HEK293 (cell line): ENCODE data around the gene FRMD3.

ENCODE experiments used
- CTCF ChIA-PET: fragments of 350-600 bp; formaldehyde crosslinking; extraction: SDS; loops from one replicate; lab custom pipeline; 2021; ENCODE audit warnings: antibody characterized with exemption; lab: Yijun Ruan, JAX
- POLR2A ChIA-PET: fragments of 300-600 bp; formaldehyde crosslinking; extraction: SDS; loops from one replicate; lab custom pipeline; 2020; ENCODE audit warnings: antibody characterized with exemption, inconsistent platforms; lab: Yijun Ruan, JAX
- H3K27ac ChIP-seq: fragments of 200-500 bp; sonication (Bioruptor generic); 2 replicates; pipeline ENCODE4 v1.5.1; 2014; ENCODE audit warnings: low read depth, low read length, control low read depth, inconsistent platforms; ENCODE audit errors: extremely low read depth
- H3K36me3 ChIP-seq, 2 experiments: fragments of 200-500 bp in 1 of 2; sonication (Bioruptor generic) in 1 of 2; 1 replicate in 1 of 2; 2 replicates in 1 of 2; pipeline ENCODE4 v1.5.1; 2014 to 2017; ENCODE audit warnings: inconsistent platforms in 2 of 2, low read length in 2 of 2; ENCODE audit not compliant: control insufficient read depth in 2 of 2, insufficient read depth in 1 of 2
- H3K4me1 ChIP-seq: fragments of 200-500 bp; sonication (Bioruptor generic); 2 replicates; pipeline ENCODE4 v1.5.1; 2014; ENCODE audit warnings: mild to moderate bottlenecking, low read length, inconsistent platforms; ENCODE audit not compliant: control insufficient read depth, insufficient read depth
- H3K4me3 ChIP-seq: 2 replicates; pipeline ENCODE4 v1.5.1; 2011; ENCODE audit warnings: low read depth, mild to moderate bottlenecking, control low read depth, low read length, moderate library complexity
- H3K9me3 ChIP-seq: fragments of 200-500 bp; sonication (Bioruptor generic); 2 replicates; pipeline ENCODE4 v1.5.1; 2014; ENCODE audit warnings: low read depth, low read length, inconsistent platforms; ENCODE audit not compliant: control insufficient read depth, insufficient read depth
- HOXA7 ChIP-seq: sonication (generic); formaldehyde crosslinking; IDR thresholded peaks from 2 replicates; pipeline ENCODE4 v1.8.1; 2022; ENCODE audit warnings: missing genetic modification reagents, borderline replicate concordance
- OVOL3 ChIP-seq: fragments of 450-650 bp; formaldehyde crosslinking; IDR thresholded peaks from 2 replicates; pipeline ENCODE4 v1.5.1; 2016; ENCODE audit warnings: missing biosample characterization, missing genetic modification characterization
- RBAK ChIP-seq: fragments of 450-650 bp; formaldehyde crosslinking; IDR thresholded peaks from 2 replicates; pipeline ENCODE4 v1.5.1; 2016; ENCODE audit warnings: missing biosample characterization, missing genetic modification characterization
- SCRT2 ChIP-seq: fragments of 450-650 bp; formaldehyde crosslinking; IDR thresholded peaks from 2 replicates; pipeline ENCODE4 v1.5.1; 2016; ENCODE audit warnings: missing biosample characterization, missing genetic modification characterization
- ZNF335 ChIP-seq: fragments of 450-650 bp; formaldehyde crosslinking; conservative IDR thresholded peaks from 2 replicates; pipeline ENCODE4 v1.5.1; 2016; ENCODE audit warnings: missing biosample characterization, missing genetic modification characterization
- ZNF341 ChIP-seq: fragments of 450-650 bp; formaldehyde crosslinking; IDR thresholded peaks from 2 replicates; pipeline ENCODE4; 2016; ENCODE audit warnings: low read depth, missing biosample characterization, missing genetic modification characterization
- ZNF423 ChIP-seq: fragments of 450-650 bp; formaldehyde crosslinking; IDR thresholded peaks from 2 replicates; pipeline ENCODE4 v1.5.1; 2016; ENCODE audit warnings: missing biosample characterization, missing genetic modification characterization
- ZNF48 ChIP-seq: fragments of 450-650 bp; formaldehyde crosslinking; IDR thresholded peaks from 2 replicates; pipeline ENCODE4 v1.5.1; 2016; ENCODE audit warnings: missing biosample characterization, missing genetic modification characterization
- ZNF544 ChIP-seq: fragments of 450-650 bp; formaldehyde crosslinking; IDR thresholded peaks from 2 replicates; pipeline ENCODE4 v1.5.0; 2017; ENCODE audit warnings: missing biosample characterization, missing genetic modification characterization
- ZNF549 ChIP-seq: fragments of 450-650 bp; IDR thresholded peaks from 2 replicates; pipeline ENCODE4 v1.5.1; 2018; ENCODE audit warnings: missing biosample characterization, missing genetic modification characterization, mild to moderate bottlenecking, inconsistent platforms, moderate library complexity
- ZNF596 ChIP-seq: fragments of 450-650 bp; IDR thresholded peaks from 2 replicates; pipeline ENCODE4 v1.5.0; 2018; ENCODE audit warnings: missing biosample characterization, mild to moderate bottlenecking, missing genetic modification characterization, moderate library complexity
- ZNF621 ChIP-seq: fragments of 450-650 bp; formaldehyde crosslinking; IDR thresholded peaks from 2 replicates; pipeline ENCODE4 v1.5.1; 2017; ENCODE audit warnings: missing biosample characterization, missing genetic modification characterization
- ZNF677 ChIP-seq: fragments of 450-650 bp; IDR thresholded peaks from 2 replicates; pipeline ENCODE4 v1.5.0; 2018; ENCODE audit warnings: missing biosample characterization, mild to moderate bottlenecking, missing genetic modification characterization, moderate library complexity
- ZSCAN30 ChIP-seq: fragments of 450-650 bp; IDR thresholded peaks from 2 replicates; pipeline ENCODE4 v1.5.1; 2018; ENCODE audit warnings: missing biosample characterization, mild to moderate bottlenecking, missing genetic modification characterization, moderate library complexity
- TF ChIP-seq, protein P1 (sequence below): fragments of 450-650 bp; formaldehyde crosslinking; IDR thresholded peaks from 2 replicates; pipeline ENCODE4 v1.5.1; 2016; ENCODE audit warnings: missing biosample characterization, missing genetic modification characterization
- TF ChIP-seq, protein P2 (sequence below): fragments of 450-650 bp; formaldehyde crosslinking; IDR thresholded peaks from 2 replicates; pipeline ENCODE4 v1.5.1; 2016; ENCODE audit warnings: missing biosample characterization, missing genetic modification characterization
- TF ChIP-seq, protein P3 (sequence below): sonication (generic); formaldehyde crosslinking; IDR thresholded peaks from 2 replicates; pipeline ENCODE4 v1.8.1; 2022; ENCODE audit warnings: mild to moderate bottlenecking, moderate library complexity, missing genetic modification reagents

Gene FRMD3

DNA sequence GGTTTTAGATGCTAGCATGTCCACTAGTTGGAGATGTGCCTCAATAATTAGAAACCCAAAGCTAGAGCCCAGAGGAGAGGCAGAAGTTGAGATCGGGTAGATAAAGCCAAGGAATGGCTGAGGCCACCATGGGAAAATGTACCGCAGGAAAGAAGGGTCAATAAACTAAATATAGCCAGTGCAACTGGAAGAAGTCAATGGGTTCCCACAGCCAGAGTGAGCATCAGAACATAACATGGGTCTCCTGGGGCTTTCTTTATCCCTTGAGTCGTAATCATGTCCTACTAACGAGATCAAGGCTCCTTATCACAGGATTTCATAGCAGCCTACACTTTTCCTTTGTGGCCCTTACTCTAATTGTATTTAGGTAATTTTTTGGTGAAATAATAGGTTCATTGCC lies 61.7 kb downstream of the FRMD3 start:
- no peak for TF ChIP-seq ZNF341 (tag by site-specific recombination)
- TF ChIP-seq, all 188 proteins: peak for 0

DNA sequence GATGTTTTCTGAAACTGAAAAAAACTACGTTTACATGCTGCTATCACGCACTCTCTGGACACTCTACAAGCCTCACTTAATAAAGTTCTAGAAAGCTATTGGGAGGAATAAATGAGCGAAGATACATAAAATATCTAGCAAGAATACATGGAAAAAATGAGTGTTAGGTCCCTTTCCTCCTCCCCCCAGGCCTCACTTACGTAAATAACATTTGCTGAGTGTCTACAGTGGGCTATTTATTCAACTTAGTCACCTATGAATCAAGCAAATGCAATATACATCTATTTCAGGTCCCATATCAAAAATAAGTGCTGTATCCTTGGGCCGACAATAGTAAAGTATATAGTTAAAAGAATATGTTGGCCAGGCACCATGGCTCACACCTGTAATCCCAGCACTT lies 62.5 kb downstream of the FRMD3 start:
- Histone ChIP-seq H3K36me3 (no peaks in the 10 kb centered on the region), H3K9me3 (no peaks in the 10 kb centered on the region), H3K4me1 (no peaks in the 10 kb centered on the region), H3K27ac (no peak overlapping the region), H3K4me3 (no peak overlapping the region)
- CTCF ChIA-PET = interaction anchor here (1.4 kb wide), 1 partner anchor 141 kb away, joined by 3 read pairs; no protein-coding TSS in a partner anchor
- POLR2A ChIA-PET = no interaction called here
- TF ChIP-seq HOXA7 (CRISPR knock-in tag) = no peak
- no peak for TF ChIP-seq ZNF596

More for the DNA sequence above, 61.7 kb downstream of the FRMD3 start:
- POLR2A ChIA-PET = no interaction called here
- CTCF ChIA-PET = interaction anchor here (1.4 kb wide), 1 partner anchor 142 kb away, joined by 3 read pairs; no protein-coding TSS in a partner anchor
- Histone ChIP-seq H3K9me3 (no peaks in the 10 kb centered on the region), H3K27ac (no peak overlapping the region), H3K4me1 (no peaks in the 10 kb centered on the region), H3K36me3 (no peaks in the 10 kb centered on the region), H3K4me3 (no peak overlapping the region)

DNA sequence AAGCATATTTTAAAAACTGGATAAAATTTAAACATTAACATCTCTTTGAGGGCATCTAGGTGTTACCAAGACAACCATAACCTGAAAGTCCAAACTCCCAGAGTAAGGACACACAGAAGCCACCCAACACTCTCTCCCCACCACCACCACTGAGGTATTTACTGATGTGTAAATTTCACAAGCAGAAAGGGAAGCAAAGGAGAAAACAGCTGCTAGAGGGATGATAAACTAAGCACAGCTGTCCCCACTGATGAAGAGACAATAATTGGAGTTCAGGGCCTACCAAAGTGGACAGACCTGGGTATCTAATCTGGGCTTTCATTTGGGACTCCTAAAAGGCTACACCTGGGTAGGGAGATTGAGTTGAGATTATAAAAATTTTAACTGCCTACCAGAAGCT lies 63.6 kb downstream of the FRMD3 start:
- H3K36me3 ChIP-seq = no peaks in the 10 kb centered on the region
- POLR2A ChIA-PET = no interaction called here
- CTCF ChIA-PET = no interaction called here
- no peak overlapping the region for H3K4me3 ChIP-seq
- H3K4me1 ChIP-seq = no peaks in the 10 kb centered on the region
- H3K27ac ChIP-seq = no peak overlapping the region
- TF ChIP-seq ZNF48 (tag by site-specific recombination) = no peak
- no peak for TF ChIP-seq ZNF544 (tag by site-specific recombination)
- no peak for TF ChIP-seq ZNF341 (tag by site-specific recombination)
- no peak for TF ChIP-seq ZNF621 (tag by site-specific recombination)
- TF ChIP-seq SCRT2 (tag by site-specific recombination) = no peak
- TF ChIP-seq, protein P1, sequence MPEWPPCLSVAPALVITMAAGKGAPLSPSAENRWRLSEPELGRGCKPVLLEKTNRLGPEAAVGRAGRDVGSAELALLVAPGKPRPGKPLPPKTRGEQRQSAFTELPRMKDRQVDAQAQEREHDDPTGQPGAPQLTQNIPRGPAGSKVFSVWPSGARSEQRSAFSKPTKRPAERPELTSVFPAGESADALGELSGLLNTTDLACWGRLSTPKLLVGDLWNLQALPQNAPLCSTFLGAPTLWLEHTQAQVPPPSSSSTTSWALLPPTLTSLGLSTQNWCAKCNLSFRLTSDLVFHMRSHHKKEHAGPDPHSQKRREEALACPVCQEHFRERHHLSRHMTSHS (tag by site-specific recombination) = no peak
- TF ChIP-seq, protein P2, sequence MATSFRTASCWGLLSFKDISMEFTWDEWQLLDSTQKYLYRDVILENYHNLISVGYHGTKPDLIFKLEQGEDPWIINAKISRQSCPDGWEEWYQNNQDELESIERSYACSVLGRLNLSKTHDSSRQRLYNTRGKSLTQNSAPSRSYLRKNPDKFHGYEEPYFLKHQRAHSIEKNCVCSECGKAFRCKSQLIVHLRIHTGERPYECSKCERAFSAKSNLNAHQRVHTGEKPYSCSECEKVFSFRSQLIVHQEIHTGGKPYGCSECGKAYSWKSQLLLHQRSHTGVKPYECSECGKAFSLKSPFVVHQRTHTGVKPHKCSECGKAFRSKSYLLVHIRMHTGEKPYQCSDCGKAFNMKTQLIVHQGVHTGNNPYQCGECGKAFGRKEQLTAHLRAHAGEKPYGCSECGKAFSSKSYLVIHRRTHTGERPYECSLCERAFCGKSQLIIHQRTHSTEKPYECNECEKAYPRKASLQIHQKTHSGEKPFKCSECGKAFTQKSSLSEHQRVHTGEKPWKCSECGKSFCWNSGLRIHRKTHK (tag by site-specific recombination) = no peak
- no peak for TF ChIP-seq ZSCAN30
- no peak for TF ChIP-seq ZNF677 (tag by site-specific recombination)
- no peak for TF ChIP-seq RBAK (tag by site-specific recombination)
- no peak for TF ChIP-seq ZNF423
- no peak for TF ChIP-seq ZNF549
- no peak for TF ChIP-seq ZNF335 (tag by site-specific recombination)
- TF ChIP-seq OVOL3 (tag by site-specific recombination) = no peak
- TF ChIP-seq, protein P3, sequence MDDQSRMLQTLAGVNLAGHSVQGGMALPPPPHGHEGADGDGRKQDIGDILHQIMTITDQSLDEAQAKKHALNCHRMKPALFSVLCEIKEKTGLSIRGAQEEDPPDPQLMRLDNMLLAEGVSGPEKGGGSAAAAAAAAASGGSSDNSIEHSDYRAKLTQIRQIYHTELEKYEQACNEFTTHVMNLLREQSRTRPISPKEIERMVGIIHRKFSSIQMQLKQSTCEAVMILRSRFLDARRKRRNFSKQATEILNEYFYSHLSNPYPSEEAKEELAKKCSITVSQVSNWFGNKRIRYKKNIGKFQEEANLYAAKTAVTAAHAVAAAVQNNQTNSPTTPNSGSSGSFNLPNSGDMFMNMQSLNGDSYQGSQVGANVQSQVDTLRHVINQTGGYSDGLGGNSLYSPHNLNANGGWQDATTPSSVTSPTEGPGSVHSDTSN = no peak
- TF ChIP-seq, all 188 proteins: peak for 0
- H3K9me3 ChIP-seq = no peaks in the 10 kb centered on the region
